OCI-LY3 (cell line): ENCODE data around the gene CRAMP1.

ENCODE experiments used
- H2AFZ ChIP-seq: fragments of 200-600, 300-600 bp; shearing (Covaris generic); 2 replicates; pipeline ENCODE4 v1.6.0; 2014; ENCODE audit warnings: antibody characterized with exemption, low read depth, low read length
- H3K27ac ChIP-seq: fragments of 200-600, 300-600 bp; sonication (generic); 2 replicates; pipeline ENCODE4 v1.5.1; 2014; ENCODE audit warnings: mild to moderate bottlenecking, low read length, moderate library complexity, mixed read lengths
- H3K27me3 ChIP-seq: fragments of 200-600, 300-600 bp; sonication (generic); 2 replicates; pipeline ENCODE4 v1.6.1; 2014; ENCODE audit warnings: low read depth, low read length, mixed read lengths
- H3K36me3 ChIP-seq: fragments of 200-600, 300-600 bp; sonication (generic); replicated peaks from 2 replicates; pipeline ENCODE3; 2014; ENCODE audit warnings: low read depth, low read length, mixed read lengths
- H3K4me1 ChIP-seq: fragments of 300-600, 200-600 bp; sonication (generic); 2 replicates; pipeline ENCODE4 v1.6.1; 2014; ENCODE audit warnings: low read length, mixed read lengths
- H3K4me2 ChIP-seq: fragments of 200-600, 300-600 bp; sonication (generic); 2 replicates; pipeline ENCODE4 v1.6.1; 2014; ENCODE audit warnings: low read length, mixed read lengths
- H3K4me3 ChIP-seq: fragments of 300-600, 200-600 bp; sonication (generic); 2 replicates; pipeline ENCODE4 v1.5.1; 2014; ENCODE audit warnings: antibody characterized with exemption, mild to moderate bottlenecking, low read length, moderate library complexity
- H3K79me2 ChIP-seq: fragments of 300-600, 200-600 bp; shearing (Covaris generic); 2 replicates; pipeline ENCODE4 v1.6.1; 2014; ENCODE audit warnings: mild to moderate bottlenecking, low read length, mixed read lengths
- H3K9ac ChIP-seq: fragments of 300-600, 200-600 bp; shearing (Covaris generic); 2 replicates; pipeline ENCODE4 v1.6.0; 2014; ENCODE audit warnings: mild to moderate bottlenecking, low read length, moderate library complexity
- H3K9me3 ChIP-seq: fragments of 200-600, 300-600 bp; shearing (Covaris generic); 2 replicates; pipeline ENCODE4 v1.6.1; 2014; ENCODE audit warnings: low read length, mixed read lengths; ENCODE audit not compliant: insufficient read depth
- H4K20me1 ChIP-seq: fragments of 200-600, 300-600 bp; sonication (generic); 2 replicates; pipeline ENCODE4 v1.6.1; 2016; ENCODE audit warnings: low read length, mixed read lengths; ENCODE audit not compliant: insufficient read depth
- EZH2phosphoT487 ChIP-seq: fragments of 200-600 bp; shearing (Covaris generic); IDR thresholded peaks from 2 replicates; pipeline ENCODE4 v1.6.1; 2018; ENCODE audit warnings: antibody characterized with exemption, mixed run types, low read depth
- TF ChIP-seq, protein P1 (sequence below): fragments of 200-600, 300-600 bp; sonication (generic); IDR thresholded peaks from 2 replicates; pipeline ENCODE4 v1.5.1; 2014; ENCODE audit warnings: antibody characterized with exemption, low read length, low read depth

Gene CRAMP1

DNA sequence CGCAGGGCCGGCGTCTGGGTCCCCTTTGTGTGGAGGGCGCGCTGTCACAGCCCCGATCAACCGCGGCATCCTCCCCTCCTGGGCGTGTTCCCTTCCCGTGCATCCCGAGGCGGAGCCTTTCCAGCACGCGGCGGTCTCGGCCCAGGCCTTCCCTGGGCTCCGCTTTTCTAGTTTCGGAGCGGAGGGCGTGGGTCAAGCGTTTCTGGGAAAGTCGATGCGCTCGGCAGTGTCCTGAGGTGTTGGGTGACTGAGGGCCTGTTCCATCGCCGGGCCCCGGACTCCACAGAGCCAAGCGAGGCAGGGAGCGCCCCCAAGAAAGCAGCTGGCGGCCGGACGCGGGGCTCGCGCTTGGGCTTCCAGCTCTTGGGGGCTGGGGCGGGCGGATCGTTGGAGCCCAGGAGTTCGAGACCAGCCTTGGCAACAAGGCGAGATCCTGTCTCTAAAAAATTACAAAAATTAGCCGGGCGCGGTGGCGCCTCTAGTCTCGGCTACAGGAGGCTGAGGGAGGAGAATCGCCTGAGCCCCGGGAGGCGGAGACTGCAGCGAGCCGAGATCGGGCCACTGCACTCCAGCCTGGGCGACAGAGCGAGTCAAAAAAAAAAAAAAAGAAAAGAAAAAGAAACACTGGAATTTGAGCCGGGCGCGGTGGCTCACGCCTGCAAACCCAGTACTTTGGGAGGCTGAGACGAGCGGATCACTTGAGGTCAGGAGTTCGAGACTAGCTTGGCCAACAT, 1.1 kb upstream of the CRAMP1 start:
- no peak overlapping the region for H3K27ac ChIP-seq
- peak overlapping the region; percentile 89 for H3K4me3 ChIP-seq
- H3K36me3 ChIP-seq, result peaks cover 4% of the 10 kb centered on the region
- no peaks in the 10 kb centered on the region for H4K20me1 ChIP-seq
- 0 out of 2 replicates have a peak overlapping the region, but pooled peaks have one; percentile 9 for H2AFZ ChIP-seq
- no peak overlapping the region for H3K9ac ChIP-seq
- H3K27me3 ChIP-seq, result no peaks in the 10 kb centered on the region
- TF ChIP-seq EZH2phosphoT487, result no peak
- TF ChIP-seq, protein P1, sequence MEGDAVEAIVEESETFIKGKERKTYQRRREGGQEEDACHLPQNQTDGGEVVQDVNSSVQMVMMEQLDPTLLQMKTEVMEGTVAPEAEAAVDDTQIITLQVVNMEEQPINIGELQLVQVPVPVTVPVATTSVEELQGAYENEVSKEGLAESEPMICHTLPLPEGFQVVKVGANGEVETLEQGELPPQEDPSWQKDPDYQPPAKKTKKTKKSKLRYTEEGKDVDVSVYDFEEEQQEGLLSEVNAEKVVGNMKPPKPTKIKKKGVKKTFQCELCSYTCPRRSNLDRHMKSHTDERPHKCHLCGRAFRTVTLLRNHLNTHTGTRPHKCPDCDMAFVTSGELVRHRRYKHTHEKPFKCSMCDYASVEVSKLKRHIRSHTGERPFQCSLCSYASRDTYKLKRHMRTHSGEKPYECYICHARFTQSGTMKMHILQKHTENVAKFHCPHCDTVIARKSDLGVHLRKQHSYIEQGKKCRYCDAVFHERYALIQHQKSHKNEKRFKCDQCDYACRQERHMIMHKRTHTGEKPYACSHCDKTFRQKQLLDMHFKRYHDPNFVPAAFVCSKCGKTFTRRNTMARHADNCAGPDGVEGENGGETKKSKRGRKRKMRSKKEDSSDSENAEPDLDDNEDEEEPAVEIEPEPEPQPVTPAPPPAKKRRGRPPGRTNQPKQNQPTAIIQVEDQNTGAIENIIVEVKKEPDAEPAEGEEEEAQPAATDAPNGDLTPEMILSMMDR, result no peak
- H3K9me3 ChIP-seq, result no peaks in the 10 kb centered on the region
- peaks cover 23% of the 10 kb centered on the region for H3K4me1 ChIP-seq
- H3K79me2 ChIP-seq, result peaks cover 37% of the 10 kb centered on the region
- H3K4me2 ChIP-seq, result peak overlapping the region; percentile 65

- H3K4me3 ChIP-seq, result peak overlapping the region; percentile 90
- H3K79me2 ChIP-seq, result peaks cover 55% of the 10 kb centered on the region
- TF ChIP-seq EZH2phosphoT487, result no peak
- TF ChIP-seq, protein P1, result no peak
- peaks cover 11% of the 10 kb centered on the region for H3K36me3 ChIP-seq
- no peak overlapping the region for H3K27ac ChIP-seq
- no peaks in the 10 kb centered on the region for H3K27me3 ChIP-seq
- peaks cover 23% of the 10 kb centered on the region for H3K4me1 ChIP-seq
- no peak overlapping the region for H2AFZ ChIP-seq
- H3K9me3 ChIP-seq, result no peaks in the 10 kb centered on the region
- H4K20me1 ChIP-seq, result no peaks in the 10 kb centered on the region
- H3K4me2 ChIP-seq, result peak overlapping the region; percentile 98
- peak overlapping the region; percentile 66 for H3K9ac ChIP-seq
Measured at GRCh38 chr16:1613211-1613622, 1.1 kb downstream of the CRAMP1 start.

GRCh38 chr16:1613728-1614455, 1.7 kb downstream of the CRAMP1 start:
- peak overlapping the region; percentile 90 for H3K4me3 ChIP-seq
- TF ChIP-seq, protein P1, result no peak
- no peak for TF ChIP-seq EZH2phosphoT487
- H3K36me3 ChIP-seq, result peaks cover 14% of the 10 kb centered on the region
- H3K27ac ChIP-seq, result peak overlapping the region; percentile 32; the same call in 1 of the 2 replicates
- H3K4me2 ChIP-seq, result peak overlapping the region; percentile 98
- H3K9me3 ChIP-seq, result no peaks in the 10 kb centered on the region
- H4K20me1 ChIP-seq, result no peaks in the 10 kb centered on the region
- peaks cover 23% of the 10 kb centered on the region for H3K4me1 ChIP-seq
- H3K9ac ChIP-seq, result peak overlapping the region; percentile 66
- no peaks in the 10 kb centered on the region for H3K27me3 ChIP-seq
- no peak overlapping the region for H2AFZ ChIP-seq
- peaks cover 62% of the 10 kb centered on the region for H3K79me2 ChIP-seq

GRCh38 chr16:1614456-1615102, 2.4 kb downstream of the CRAMP1 start:
- Histone ChIP-seq H3K9me3 (no peaks in the 10 kb centered on the region), H3K4me1 (peaks cover 23% of the 10 kb centered on the region), H2AFZ (no peak overlapping the region), H3K9ac (peak overlapping the region; percentile 85), H3K27me3 (no peaks in the 10 kb centered on the region), H3K79me2 (peaks cover 68% of the 10 kb centered on the region), H3K27ac (peak overlapping the region; percentile 16; the same call in 1 of the 2 replicates), H4K20me1 (no peaks in the 10 kb centered on the region), H3K4me2 (peak overlapping the region; percentile 94), H3K36me3 (peaks cover 14% of the 10 kb centered on the region), H3K4me3 (peak overlapping the region; percentile 90)
- TF ChIP-seq, protein P1, result no peak
- no peak for TF ChIP-seq EZH2phosphoT487
